OCI-LY3 (cell line): ENCODE results near the gene C1QTNF5.

Experiments
- H2AFZ ChIP-seq: fragments of 200-600, 300-600 bp; shearing (Covaris generic); 2 replicates; pipeline ENCODE4 v1.6.0; 2014; ENCODE audit warnings: antibody characterized with exemption, low read depth, low read length
- H3K27ac ChIP-seq: fragments of 200-600, 300-600 bp; sonication (generic); 2 replicates; pipeline ENCODE4 v1.5.1; 2014; ENCODE audit warnings: mild to moderate bottlenecking, low read length, moderate library complexity, mixed read lengths
- H3K27me3 ChIP-seq: fragments of 200-600, 300-600 bp; sonication (generic); 2 replicates; pipeline ENCODE4 v1.6.1; 2014; ENCODE audit warnings: low read depth, low read length, mixed read lengths
- H3K36me3 ChIP-seq: fragments of 200-600, 300-600 bp; sonication (generic); replicated peaks from 2 replicates; pipeline ENCODE3; 2014; ENCODE audit warnings: low read depth, low read length, mixed read lengths
- H3K4me1 ChIP-seq: fragments of 300-600, 200-600 bp; sonication (generic); 2 replicates; pipeline ENCODE4 v1.6.1; 2014; ENCODE audit warnings: low read length, mixed read lengths
- H3K4me2 ChIP-seq: fragments of 200-600, 300-600 bp; sonication (generic); 2 replicates; pipeline ENCODE4 v1.6.1; 2014; ENCODE audit warnings: low read length, mixed read lengths
- H3K4me3 ChIP-seq: fragments of 300-600, 200-600 bp; sonication (generic); 2 replicates; pipeline ENCODE4 v1.5.1; 2014; ENCODE audit warnings: antibody characterized with exemption, mild to moderate bottlenecking, low read length, moderate library complexity
- H3K79me2 ChIP-seq: fragments of 300-600, 200-600 bp; shearing (Covaris generic); 2 replicates; pipeline ENCODE4 v1.6.1; 2014; ENCODE audit warnings: mild to moderate bottlenecking, low read length, mixed read lengths
- H3K9ac ChIP-seq: fragments of 300-600, 200-600 bp; shearing (Covaris generic); 2 replicates; pipeline ENCODE4 v1.6.0; 2014; ENCODE audit warnings: mild to moderate bottlenecking, low read length, moderate library complexity
- H3K9me3 ChIP-seq: fragments of 200-600, 300-600 bp; shearing (Covaris generic); 2 replicates; pipeline ENCODE4 v1.6.1; 2014; ENCODE audit warnings: low read length, mixed read lengths; ENCODE audit not compliant: insufficient read depth
- H4K20me1 ChIP-seq: fragments of 200-600, 300-600 bp; sonication (generic); 2 replicates; pipeline ENCODE4 v1.6.1; 2016; ENCODE audit warnings: low read length, mixed read lengths; ENCODE audit not compliant: insufficient read depth
- CTCF ChIP-seq: fragments of 200-600, 300-600 bp; sonication (generic); IDR thresholded peaks from 2 replicates; pipeline ENCODE4 v1.5.1; 2014; ENCODE audit warnings: antibody characterized with exemption, low read length, low read depth
- EZH2phosphoT487 ChIP-seq: fragments of 200-600 bp; shearing (Covaris generic); IDR thresholded peaks from 2 replicates; pipeline ENCODE4 v1.6.1; 2018; ENCODE audit warnings: antibody characterized with exemption, mixed run types, low read depth

C1QTNF5 gene

GRCh38 chr11:119323532-119324033 lies 17.1 kb downstream of the C1QTNF5 start:
- H3K27me3 ChIP-seq, result no peaks in the 10 kb centered on the region
- no peak overlapping the region for H3K27ac ChIP-seq
- no peaks in the 10 kb centered on the region for H3K79me2 ChIP-seq
- H2AFZ ChIP-seq, result no peak overlapping the region; the same call in 1 of the 2 replicates
- TF ChIP-seq EZH2phosphoT487, result no peak
- peak; percentile 87 for TF ChIP-seq CTCF
- peaks cover 35% of the 10 kb centered on the region for H3K4me1 ChIP-seq
- no peaks in the 10 kb centered on the region for H4K20me1 ChIP-seq
- H3K36me3 ChIP-seq, result no peaks in the 10 kb centered on the region
- peak overlapping the region; percentile 59 for H3K4me2 ChIP-seq
- H3K9ac ChIP-seq, result no peak overlapping the region
- H3K9me3 ChIP-seq, result no peaks in the 10 kb centered on the region
- H3K4me3 ChIP-seq, result no peak overlapping the region

- TF ChIP-seq EZH2phosphoT487 (no peak), CTCF (no peak)
- H3K79me2 ChIP-seq, result no peaks in the 10 kb centered on the region
- H2AFZ ChIP-seq, result no peak overlapping the region
- H3K9ac ChIP-seq, result no peak overlapping the region
- H3K4me2 ChIP-seq, result peak overlapping the region; percentile 100
- no peaks in the 10 kb centered on the region for H3K27me3 ChIP-seq
- peaks cover 41% of the 10 kb centered on the region for H3K4me1 ChIP-seq
- H4K20me1 ChIP-seq, result no peaks in the 10 kb centered on the region
- H3K36me3 ChIP-seq, result no peaks in the 10 kb centered on the region
- 0 out of 2 replicates have a peak overlapping the region, but pooled peaks have one; percentile 86 for H3K27ac ChIP-seq
- H3K4me3 ChIP-seq, result peak overlapping the region; percentile 86; the same call in 1 of the 2 replicates
- no peaks in the 10 kb centered on the region for H3K9me3 ChIP-seq
Measured at GRCh38 chr11:119322921-119323531, 17.7 kb downstream of the C1QTNF5 start.

GRCh38 chr11:119322360-119322739 lies 18.3 kb downstream of the C1QTNF5 start:
- H4K20me1 ChIP-seq, result no peaks in the 10 kb centered on the region
- no peaks in the 10 kb centered on the region for H3K27me3 ChIP-seq
- H3K4me2 ChIP-seq, result peak overlapping the region; percentile 100
- H3K9ac ChIP-seq, result peak overlapping the region; percentile 89
- peaks cover 48% of the 10 kb centered on the region for H3K4me1 ChIP-seq
- H2AFZ ChIP-seq, result 0 out of 2 replicates have a peak overlapping the region, but pooled peaks have one; percentile 17
- H3K36me3 ChIP-seq, result no peaks in the 10 kb centered on the region
- H3K79me2 ChIP-seq, result no peaks in the 10 kb centered on the region
- H3K9me3 ChIP-seq, result no peaks in the 10 kb centered on the region
- H3K27ac ChIP-seq, result peak overlapping the region; percentile 86
- TF ChIP-seq CTCF (no peak), EZH2phosphoT487 (no peak)
- H3K4me3 ChIP-seq, result peak overlapping the region; percentile 86

- Histone ChIP-seq H3K27me3 (peaks cover 10% of the 10 kb centered on the region), H2AFZ (peak overlapping the region; percentile 42; the same call in 1 of the 2 replicates), H3K27ac (peak overlapping the region; percentile 86), H3K9me3 (no peaks in the 10 kb centered on the region), H4K20me1 (no peaks in the 10 kb centered on the region), H3K4me3 (peak overlapping the region; percentile 86), H3K9ac (peak overlapping the region; percentile 89), H3K36me3 (no peaks in the 10 kb centered on the region), H3K4me1 (peaks cover 55% of the 10 kb centered on the region), H3K79me2 (no peaks in the 10 kb centered on the region), H3K4me2 (peak overlapping the region; percentile 100)
- TF ChIP-seq EZH2phosphoT487 (no peak), CTCF (0 out of 2 replicates have a peak, but pooled peaks have one; percentile 5)
Measured at GRCh38 chr11:119320776-119321524, 19.7 kb downstream of the C1QTNF5 start.
